ENCODE measurements around the gene PLEKHA7. TPM values are rescaled to one million over a fixed set of nuclear protein-coding genes. Genes with fewer than 3 reads are reported as not detected.

Gene PLEKHA7
- total RNA-seq, 1 experiment from 2014 or later: 7.2 TPM

DNA sequence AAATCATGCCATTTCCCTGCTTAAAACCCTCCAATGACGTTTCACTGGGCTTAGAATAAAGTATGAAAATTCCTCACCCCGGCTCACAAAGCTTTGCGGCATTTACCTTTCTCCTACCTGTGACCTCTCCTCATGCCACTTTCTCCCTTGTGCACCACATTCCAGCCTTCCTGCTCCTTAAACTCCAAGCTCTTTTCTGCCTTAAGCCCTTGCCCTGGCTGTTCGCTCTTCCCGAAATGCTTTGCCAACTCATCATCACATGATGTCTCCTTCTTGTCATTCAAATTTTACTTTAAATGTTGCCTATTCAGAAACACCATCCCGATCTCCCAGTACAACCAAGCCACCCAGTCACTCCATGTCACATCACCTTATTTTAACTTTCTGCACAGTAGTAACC, 2.0 kb downstream of the PLEKHA7 start:
- Histone ChIP-seq H3K9ac (ENCODE audit: low read length) (no peak overlapping the region), H3K27me3 (ENCODE audit: insufficient read depth, low read length) (no peaks in the 10 kb centered on the region), H3K79me2 (ENCODE audit: insufficient read depth, low read length) (no peaks in the 10 kb centered on the region), H3K9me2 (ENCODE audit: insufficient read depth) (no peaks in the 10 kb centered on the region), H3K27ac (ENCODE audit: low read depth, low read length) (no peak overlapping the region), H3K4me2 (ENCODE audit: low read length) (no peak overlapping the region), H3K4me1 (ENCODE audit: control insufficient read depth in 1 of 2, insufficient read depth in 2 of 2, low read length in 2 of 2) (peaks cover 15 to 28% of the 10 kb centered on the region in 2 experiments), H2AFZ (ENCODE audit: low read depth, low read length, poor library complexity, severe bottlenecking) (no peak overlapping the region), H3K36me3 (ENCODE audit: control insufficient read depth in 1 of 2, insufficient read depth in 2 of 2, low read length in 2 of 2) (no peaks in the 10 kb centered on the region), H3K4me3 (replicated peaks in 1 of 2; ENCODE audit: low read depth in 1 of 2, low read length in 2 of 2) (no peak overlapping the region), H3K9me3 (ENCODE audit: control insufficient read depth in 1 of 2, insufficient read depth in 1 of 2, low read depth in 1 of 2, low read length in 2 of 2) (no peaks in the 10 kb centered on the region), H4K20me1 (ENCODE audit: insufficient read depth) (no peaks in the 10 kb centered on the region)
- ChIA-PET POLR2A (no interaction called here), RAD21 (ENCODE audit: low non-redundant PET in 1 of 2, low total read pairs in 2 of 2, uncharacterized antibody in 2 of 2, unreplicated experiment in 2 of 2) (no interaction called here), CTCF (no interaction called here)
- BruUV-seq (replicated peaks): no TSS peak
- no peak for DNase-seq (ENCODE audit: low read depth, low spot score)
- intact Hi-C loops (cut with micrococcal nuclease): no loop called here
- TF ChIP-seq TCF7L2 (IDR thresholded peaks at IDR 0.05; ENCODE audit: borderline replicate concordance, extremely low read depth, insufficient read depth, insufficient read length): no peak
- TF ChIP-seq POLR2A (IDR thresholded peaks at IDR 0.05; ENCODE audit: borderline replicate concordance, extremely low read depth, insufficient read depth, insufficient read length): no peak
- TF ChIP-seq ZFX (IDR thresholded peaks at IDR 0.05): no peak
- no peak for TF ChIP-seq ELF1 (IDR thresholded peaks at IDR 0.05; ENCODE audit: borderline replicate concordance, low read depth)
- no peak for TF ChIP-seq CBX3 (IDR thresholded peaks at IDR 0.05; ENCODE audit: low read depth)
- TF ChIP-seq CTCF (IDR thresholded peaks at IDR 0.05 in 2 of 3, conservative IDR thresholded peaks at IDR 0.05 in 1 of 3; ENCODE audit: borderline replicate concordance in 1 of 3, insufficient read depth in 1 of 3, low read depth in 2 of 3, low read length in 2 of 3): no peak
- no peak for TF ChIP-seq POLR2AphosphoS5 (IDR thresholded peaks at IDR 0.05; ENCODE audit: low read depth, low read length)
- no peak for ATAC-seq

DNA sequence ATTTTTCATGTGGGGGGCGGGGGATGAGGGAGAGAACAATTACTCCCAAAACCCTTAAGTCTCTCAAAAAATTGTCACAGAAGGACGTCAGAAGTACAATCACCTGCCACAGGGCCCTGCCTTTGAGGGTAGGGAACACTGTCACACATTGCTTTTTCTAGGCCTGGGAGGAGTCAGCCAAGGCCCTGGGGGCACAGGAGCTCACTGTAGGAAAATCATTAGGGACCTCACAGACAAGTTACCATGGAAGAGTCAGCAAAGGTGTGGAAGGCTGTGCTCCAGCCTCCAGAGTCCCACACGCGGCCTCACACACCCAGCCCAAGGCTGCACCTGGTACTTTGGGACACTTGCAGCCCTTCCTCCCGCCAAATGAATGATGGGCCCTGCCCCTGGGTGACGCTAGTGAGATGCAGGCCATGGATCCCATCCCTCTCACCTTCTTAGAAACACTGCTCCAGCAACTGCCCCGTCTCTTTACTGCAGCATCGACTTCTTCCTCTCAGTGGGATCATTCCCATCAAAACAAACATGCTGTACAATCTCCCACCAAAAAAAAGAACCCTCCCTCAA, 3.3 kb downstream of the PLEKHA7 start:
- BruUV-seq (replicated peaks): no TSS peak
- DNase-seq (ENCODE audit: low read depth, low spot score): no peak
- no peak for ATAC-seq
- Histone ChIP-seq H3K9me3 (ENCODE audit: control insufficient read depth in 1 of 2, insufficient read depth in 1 of 2, low read depth in 1 of 2, low read length in 2 of 2) (no peaks in the 10 kb centered on the region), H3K9ac (ENCODE audit: low read length) (no peak overlapping the region), H4K20me1 (ENCODE audit: insufficient read depth) (no peaks in the 10 kb centered on the region), H3K4me3 (replicated peaks in 1 of 2; ENCODE audit: low read depth in 1 of 2, low read length in 2 of 2) (no peak overlapping the region), H3K4me2 (ENCODE audit: low read length) (no peak overlapping the region), H3K27ac (ENCODE audit: low read depth, low read length) (no peak overlapping the region), H3K9me2 (ENCODE audit: insufficient read depth) (no peaks in the 10 kb centered on the region), H3K4me1 (ENCODE audit: control insufficient read depth in 1 of 2, insufficient read depth in 2 of 2, low read length in 2 of 2) (peaks cover 14 to 26% of the 10 kb centered on the region in 2 experiments), H2AFZ (ENCODE audit: low read depth, low read length, poor library complexity, severe bottlenecking) (no peak overlapping the region), H3K79me2 (ENCODE audit: insufficient read depth, low read length) (no peaks in the 10 kb centered on the region), H3K36me3 (ENCODE audit: control insufficient read depth in 1 of 2, insufficient read depth in 2 of 2, low read length in 2 of 2) (no peaks in the 10 kb centered on the region), H3K27me3 (ENCODE audit: insufficient read depth, low read length) (no peaks in the 10 kb centered on the region)
- ChIA-PET POLR2A (no interaction called here), RAD21 (ENCODE audit: low non-redundant PET in 1 of 2, low total read pairs in 2 of 2, uncharacterized antibody in 2 of 2, unreplicated experiment in 2 of 2) (no interaction called here), CTCF (no interaction called here)
- intact Hi-C loops (cut with micrococcal nuclease): no loop called here
- TF ChIP-seq MAX (IDR thresholded peaks at IDR 0.05): no peak
- no peak for TF ChIP-seq JUND (IDR thresholded peaks at IDR 0.05)
- TF ChIP-seq TCF7L2 (IDR thresholded peaks at IDR 0.05; ENCODE audit: borderline replicate concordance, extremely low read depth, insufficient read depth, insufficient read length): no peak
- no peak for TF ChIP-seq EZH2 (IDR thresholded peaks at IDR 0.05)
- TF ChIP-seq ELF1 (IDR thresholded peaks at IDR 0.05; ENCODE audit: borderline replicate concordance, low read depth): no peak
- TF ChIP-seq POLR2AphosphoS5 (IDR thresholded peaks at IDR 0.05; ENCODE audit: low read depth, low read length): no peak
- no peak for TF ChIP-seq CEBPB (IDR thresholded peaks at IDR 0.05; ENCODE audit: low read depth)
- no peak for TF ChIP-seq SIN3A (IDR thresholded peaks at IDR 0.05; ENCODE audit: low read depth)
- no peak for TF ChIP-seq SP1 (IDR thresholded peaks at IDR 0.05; ENCODE audit: low read depth)
- TF ChIP-seq CTCF (IDR thresholded peaks at IDR 0.05 in 2 of 3, conservative IDR thresholded peaks at IDR 0.05 in 1 of 3; ENCODE audit: borderline replicate concordance in 1 of 3, insufficient read depth in 1 of 3, low read depth in 2 of 3, low read length in 2 of 3): no peak
- TF ChIP-seq, protein P1, sequence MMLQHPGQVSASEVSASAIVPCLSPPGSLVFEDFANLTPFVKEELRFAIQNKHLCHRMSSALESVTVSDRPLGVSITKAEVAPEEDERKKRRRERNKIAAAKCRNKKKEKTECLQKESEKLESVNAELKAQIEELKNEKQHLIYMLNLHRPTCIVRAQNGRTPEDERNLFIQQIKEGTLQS (IDR thresholded peaks at IDR 0.05): no peak
- TF ChIP-seq ZNF274 (IDR thresholded peaks at IDR 0.05; ENCODE audit: low read depth, low read length): no peak
- TF ChIP-seq EZH2phosphoT487 (IDR thresholded peaks at IDR 0.05; ENCODE audit: borderline replicate concordance): no peak
- no peak for TF ChIP-seq FOSL1 (IDR thresholded peaks at IDR 0.05; ENCODE audit: low read depth)
- no peak for TF ChIP-seq SRF (IDR thresholded peaks at IDR 0.05; ENCODE audit: low read depth)
